Ovary (tissue), 9 donors: Measurements from ENCODE around the gene BRSK2. TPM values are rescaled to one million over a fixed set of nuclear protein-coding genes. Genes with fewer than 3 reads are reported as not detected.
A peak's percentile ranks its signal among the peaks of the same experiment; 100 is the strongest.

Experiments used
- DNase-seq, 5 donors: peaks; one replicate each; pipeline ENCODE4 v3.0.0-alpha.2; 2019 to 2020
- H3K27ac ChIP-seq, 2 donors: fragments of 200-600 bp; one replicate each; pipeline versions ENCODE4 v1.5.1 to v1.8.0; 2019 to 2022
- H3K27me3 ChIP-seq: fragments of 200-600 bp; one replicate; pipeline ENCODE4 v1.8.0; 2022
- H3K36me3 ChIP-seq: fragments of 200-600 bp; sonication (generic); one replicate; pipeline ENCODE4 v1.5.1; 2019
- H3K4me1 ChIP-seq: one replicate; pipeline ENCODE4 v1.8.1; 2013; ENCODE audit warnings: mild to moderate bottlenecking, moderate library complexity; ENCODE audit not compliant: insufficient read depth
- H3K4me3 ChIP-seq: fragments of 200-600 bp; sonication (generic); one replicate; pipeline ENCODE4 v1.5.1; 2017
- H3K9me3 ChIP-seq, 2 donors: fragments of 200-600 bp in 1 of 2; sonication (generic) in 1 of 2; one replicate each; pipeline versions ENCODE4 v1.5.1 to v1.8.1; 2013 to 2019; ENCODE audit warnings: mild to moderate bottlenecking in 1 of 2, moderate library complexity in 1 of 2
- EP300 ChIP-seq: sonication (generic); formaldehyde crosslinking; IDR thresholded peaks from one replicate; pipeline ENCODE4 v1.6.1; 2017; ENCODE audit warnings: antibody characterized with exemption
- POLR2A ChIP-seq: fragments of 450-650 bp; IDR thresholded peaks from one replicate; pipeline ENCODE4 v1.6.1; 2017; ENCODE audit warnings: antibody characterized with exemption, mild to moderate bottlenecking, moderate library complexity
- WGBS, 3 donors: extraction: QIAGEN DNeasy Blood & Tissue Kit in 1 of 3; methylation state at CpG; one replicate each; pipeline versions ENCODE4 v1.1.5 to v1.1.7; 2013 to 2017; 5-methylcytosine and 5-hydroxymethylcytosine counted together
- intact Hi-C, 4 donors: fragments of 100-400 bp; cut with DNase I; formaldehyde crosslinking; loops; one replicate each; pipeline versions ENCODE4 v1.11.0 to v1.15.1; 2022 to 2023
- polyA plus RNA-seq, 2 donors: library from polyadenylated mRNA; stranded (reverse); fragments of 200-250 nt in 1 of 2; fragments of 350-450 nt in 1 of 2; fragmentation: Illumina TruSeq in 1 of 2; extraction: RNeasy Lipid Tissue Mini Kit (QIAGEN cat#74804) in 1 of 2; gene quantifications; one replicate each; pipeline ENCODE4 v1.2.3, GENCODE V29; 2013 to 2014
- total RNA-seq, 7 donors: library from RNA; depleted of rRNA in 2 of 7; stranded (reverse); fragments of >200 nt in 2 of 7; fragmentation: NEBNext Ultra II Directional in 3 of 7; extraction: Animal tissue kit (Norgen Biotek cat#: 25700) in 3 of 7; gene quantifications; one replicate each; pipeline versions ENCODE4 v1.1.0 to v1.2.4, GENCODE V29; 2016 to 2023
- TF ChIP-seq, protein P1 (sequence below), 3 donors: fragments of 450-650 bp in 2 of 3; fragments of 200-600 bp in 1 of 3; IDR thresholded peaks; one replicate each; pipeline versions ENCODE4 v1.5.1 to v1.8.0; 2016 to 2022; ENCODE audit warnings: antibody characterized with exemption in 3 of 3, mild to moderate bottlenecking in 1 of 3
- donor health status: DM: no; HTN: no; CAD: no; lungs with moderate emphysema.
- donor health status: DM: no; HTN: no; CAD: no.
- donor health status: Bipolar disorder and iron deficiency.
- donor health status: DM: yes; HTN: yes; CAD: no.
- donor health status: DM: no; HTN: no; CAD: no.
- donor health status: DM: yes; HTN: yes; CAD: no.

BRSK2 gene
- total and polyA plus RNA-seq, 9 donors, result 0.22 to 1.5 (median 0.52) TPM

DNA sequence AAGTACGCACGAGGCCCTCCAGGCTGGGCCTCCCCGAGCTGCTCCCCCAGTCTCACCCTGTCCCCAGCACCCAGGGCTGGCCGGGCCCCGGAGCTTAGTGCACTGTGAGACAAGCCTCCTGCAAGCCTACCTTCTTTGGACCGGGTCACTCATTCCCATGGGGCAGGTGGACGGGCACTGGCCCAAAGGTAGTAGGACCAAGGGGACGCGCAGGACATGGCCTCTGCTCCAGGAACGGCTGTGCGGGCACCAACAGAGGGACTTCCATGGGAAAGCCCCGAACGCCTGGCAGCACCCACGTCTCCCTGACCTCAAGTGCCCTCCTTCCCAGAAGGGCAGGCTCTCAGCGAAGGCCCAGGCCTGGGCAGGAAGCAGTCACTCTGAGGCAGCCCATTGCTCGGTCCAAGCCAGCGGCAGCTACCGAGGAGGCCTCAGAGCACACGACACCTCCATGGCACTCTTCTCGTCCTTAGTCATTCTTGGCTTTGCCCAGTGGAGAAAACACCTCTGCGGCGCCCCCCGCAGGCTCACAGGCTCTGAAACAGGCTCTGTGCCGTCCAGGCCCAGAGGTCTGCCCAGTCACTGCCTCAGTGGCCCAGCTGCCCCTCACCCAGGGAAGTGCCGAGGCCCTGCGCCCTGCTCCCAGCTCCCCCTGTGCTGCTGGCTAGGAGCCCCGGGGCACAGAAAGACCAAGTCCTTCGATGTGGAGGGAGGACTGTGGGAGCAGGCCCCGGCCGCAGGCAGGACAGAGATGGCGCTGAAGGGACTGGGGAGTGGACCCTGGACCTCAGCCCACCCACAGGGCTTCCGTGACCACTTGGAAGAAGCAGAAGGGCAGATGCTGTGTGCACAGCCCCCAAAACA, 93.1 kb downstream of the BRSK2 start:
- TF ChIP-seq, protein P1, sequence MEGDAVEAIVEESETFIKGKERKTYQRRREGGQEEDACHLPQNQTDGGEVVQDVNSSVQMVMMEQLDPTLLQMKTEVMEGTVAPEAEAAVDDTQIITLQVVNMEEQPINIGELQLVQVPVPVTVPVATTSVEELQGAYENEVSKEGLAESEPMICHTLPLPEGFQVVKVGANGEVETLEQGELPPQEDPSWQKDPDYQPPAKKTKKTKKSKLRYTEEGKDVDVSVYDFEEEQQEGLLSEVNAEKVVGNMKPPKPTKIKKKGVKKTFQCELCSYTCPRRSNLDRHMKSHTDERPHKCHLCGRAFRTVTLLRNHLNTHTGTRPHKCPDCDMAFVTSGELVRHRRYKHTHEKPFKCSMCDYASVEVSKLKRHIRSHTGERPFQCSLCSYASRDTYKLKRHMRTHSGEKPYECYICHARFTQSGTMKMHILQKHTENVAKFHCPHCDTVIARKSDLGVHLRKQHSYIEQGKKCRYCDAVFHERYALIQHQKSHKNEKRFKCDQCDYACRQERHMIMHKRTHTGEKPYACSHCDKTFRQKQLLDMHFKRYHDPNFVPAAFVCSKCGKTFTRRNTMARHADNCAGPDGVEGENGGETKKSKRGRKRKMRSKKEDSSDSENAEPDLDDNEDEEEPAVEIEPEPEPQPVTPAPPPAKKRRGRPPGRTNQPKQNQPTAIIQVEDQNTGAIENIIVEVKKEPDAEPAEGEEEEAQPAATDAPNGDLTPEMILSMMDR (IDR thresholded peaks at IDR 0.05), result no peak
- TF ChIP-seq POLR2A (no peak), EP300 (no peak)
- H3K27me3 ChIP-seq, result no peaks in the 10 kb centered on the region
- H3K4me3 ChIP-seq, result no peak overlapping the region
- H3K36me3 ChIP-seq, result no peaks in the 10 kb centered on the region
- intact Hi-C loops, result loop anchor here in 1 of 4 donors (1.0 kb wide), 1 partner anchor 22 kb away; no protein-coding TSS in a partner anchor
- H3K27ac ChIP-seq, result peak overlapping the region; percentile 14 to 71
- DNase-seq, result peak in 3 of 5 donors; percentile 28 to 43 (median 37)
- peaks cover 41% of the 10 kb centered on the region for H3K4me1 ChIP-seq
- H3K9me3 ChIP-seq, result no peaks in the 10 kb centered on the region
- 79 to 84% (median 83%) methylated on average over 27 to 32 of the region's 32 CpGs for WGBS, 3 donors

DNA sequence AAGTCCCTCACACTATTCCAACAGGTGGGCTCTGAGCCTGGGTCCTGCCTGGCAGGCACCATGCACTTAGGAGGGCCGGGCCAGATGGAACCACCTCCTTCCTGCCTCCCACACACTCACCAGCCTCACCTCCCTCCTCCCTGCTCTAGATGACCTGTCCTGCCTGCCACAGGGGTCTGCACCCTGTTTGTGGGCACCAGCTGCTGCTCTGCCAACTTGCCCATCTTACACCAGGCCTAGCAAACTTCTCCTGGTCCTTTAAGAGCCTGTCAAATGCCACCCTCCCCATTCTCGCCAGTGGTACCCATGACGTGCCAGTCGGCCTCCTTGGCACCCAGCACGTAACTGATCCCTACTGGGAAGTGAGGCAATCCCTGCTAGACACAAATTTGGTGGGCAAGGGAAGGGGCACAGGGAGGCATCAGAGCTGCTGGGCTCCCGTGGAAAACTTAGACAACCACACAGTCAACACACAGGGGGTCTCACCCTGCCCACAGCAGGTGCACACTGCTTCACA, 93.8 kb downstream of the BRSK2 start:
- TF ChIP-seq EP300, result no peak
- TF ChIP-seq, protein P1 (IDR thresholded peaks at IDR 0.05), result no peak
- no peak for TF ChIP-seq POLR2A
- WGBS, 3 donors, result 61 to 69% (median 65%) methylated on average over 6 of the region's 6 CpGs
- Histone ChIP-seq H3K4me3 (no peak overlapping the region), H3K36me3 (no peaks in the 10 kb centered on the region), H3K9me3 (no peaks in the 10 kb centered on the region), H3K27me3 (no peaks in the 10 kb centered on the region), H3K4me1 (peaks cover 45% of the 10 kb centered on the region), H3K27ac (peak overlapping the region; percentile 14 to 71)
- peak in 3 of 5 donors; percentile 12 to 31 (median 20) for DNase-seq
- intact Hi-C loops, result no loop called here

DNA sequence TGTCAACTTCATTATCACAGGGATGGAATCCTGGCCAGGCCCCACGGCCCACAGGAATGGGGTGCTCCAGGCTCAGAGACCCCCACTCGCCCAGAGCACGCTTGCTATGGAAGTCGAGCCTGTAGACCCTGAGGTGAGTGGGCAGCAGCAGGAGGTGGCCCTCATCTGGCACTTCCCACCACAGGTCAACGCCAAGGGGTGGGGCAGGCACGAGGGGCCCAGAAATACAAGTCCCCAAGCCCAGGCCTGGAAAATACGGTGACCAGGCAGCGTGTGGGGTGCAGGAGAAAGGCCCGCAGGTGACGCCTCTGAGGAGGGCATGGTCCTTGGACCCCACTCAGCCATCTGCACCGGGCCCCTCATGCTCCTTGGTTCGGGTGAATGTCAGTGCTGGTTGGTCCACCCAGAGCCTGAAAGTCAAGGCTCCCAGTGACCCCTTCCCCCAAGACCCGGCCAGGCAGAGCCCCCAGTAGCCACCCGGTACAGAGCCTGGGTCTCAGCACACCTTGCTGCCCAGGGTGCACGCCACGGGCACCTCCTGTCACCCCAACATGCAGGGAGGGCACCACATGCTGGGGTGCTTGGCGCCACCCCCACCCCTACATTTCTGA, 94.4 kb downstream of the BRSK2 start:
- intact Hi-C loops, result no loop called here
- peak in 3 of 5 donors; percentile 21 to 33 (median 30) for DNase-seq
- peaks cover 47% of the 10 kb centered on the region for H3K4me1 ChIP-seq
- no peaks in the 10 kb centered on the region for H3K9me3 ChIP-seq
- no peak overlapping the region for H3K27ac ChIP-seq
- WGBS, 3 donors, result 88 to 90% (median 90%) methylated on average over 15 to 17 of the region's 17 CpGs
- TF ChIP-seq, protein P1 (IDR thresholded peaks at IDR 0.05), result no peak
- H3K36me3 ChIP-seq, result no peaks in the 10 kb centered on the region
- no peak overlapping the region for H3K4me3 ChIP-seq
- no peaks in the 10 kb centered on the region for H3K27me3 ChIP-seq

DNA sequence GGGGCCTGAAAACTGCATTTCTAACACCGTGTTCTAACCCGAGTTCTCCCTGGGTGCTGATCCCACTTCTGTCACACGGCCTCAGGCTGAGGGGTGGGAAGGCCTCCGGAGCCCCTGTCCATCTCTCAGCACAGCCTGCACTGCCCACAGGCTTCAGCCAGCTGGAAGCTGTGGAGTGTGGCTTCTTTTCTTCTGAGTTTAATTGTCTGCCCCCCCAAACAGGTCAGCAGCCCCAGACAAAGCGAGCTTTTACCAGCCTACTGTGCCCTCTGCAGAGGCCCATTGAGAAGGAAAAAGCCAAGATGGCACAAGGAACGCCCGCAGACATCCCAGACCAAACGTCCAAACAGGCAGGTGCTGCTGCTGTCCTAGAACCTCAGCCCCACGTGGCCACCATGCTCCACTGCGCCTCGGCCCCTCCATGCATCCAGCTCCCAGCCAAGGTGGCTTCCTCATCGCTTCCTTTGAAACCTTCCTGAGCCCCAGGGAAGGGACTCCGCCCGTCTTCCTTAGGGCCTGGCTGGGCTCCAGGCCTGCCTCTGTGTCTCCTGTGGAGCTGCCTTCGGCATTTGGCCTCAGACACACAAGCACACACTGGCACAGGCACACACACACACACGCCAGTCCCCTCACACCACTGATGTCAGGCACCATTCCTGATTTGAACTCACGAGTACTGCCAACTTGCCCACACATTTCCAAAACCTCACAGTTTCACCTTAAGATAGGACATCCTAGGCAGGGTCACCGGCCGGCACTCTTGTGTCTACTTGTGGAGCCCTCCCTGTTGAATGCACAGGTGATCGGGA, 95.2 kb downstream of the BRSK2 start:
- intact Hi-C loops, result no loop called here

More for the DNA sequence above, 95.2 kb downstream of the BRSK2 start:
- 74 to 83% (median 80%) methylated on average over 20 of the region's 20 CpGs for WGBS, 3 donors
- Histone ChIP-seq H3K27ac (peak overlapping the region in 1 of 2 donors; percentile 34), H3K27me3 (no peaks in the 10 kb centered on the region), H3K4me1 (peaks cover 47% of the 10 kb centered on the region), H3K36me3 (no peaks in the 10 kb centered on the region), H3K9me3 (no peaks in the 10 kb centered on the region), H3K4me3 (no peak overlapping the region)
- peak in 3 of 5 donors; percentile 22 to 47 (median 34) for DNase-seq
- TF ChIP-seq POLR2A (no peak), EP300 (no peak)
- TF ChIP-seq, protein P1 (IDR thresholded peaks at IDR 0.05), result no peak
